Activated T-helper 1 cell treated with Interleukin-2 at 50 U/mL for 16 hours (primary cell): ENCODE data around the gene SLC66A2.

Source experiments
- DNase-seq: peaks from one replicate; pipeline ENCODE4 v3.0.0-alpha.2; 2020; ENCODE audit warnings: low read depth

Gene SLC66A2

DNA sequence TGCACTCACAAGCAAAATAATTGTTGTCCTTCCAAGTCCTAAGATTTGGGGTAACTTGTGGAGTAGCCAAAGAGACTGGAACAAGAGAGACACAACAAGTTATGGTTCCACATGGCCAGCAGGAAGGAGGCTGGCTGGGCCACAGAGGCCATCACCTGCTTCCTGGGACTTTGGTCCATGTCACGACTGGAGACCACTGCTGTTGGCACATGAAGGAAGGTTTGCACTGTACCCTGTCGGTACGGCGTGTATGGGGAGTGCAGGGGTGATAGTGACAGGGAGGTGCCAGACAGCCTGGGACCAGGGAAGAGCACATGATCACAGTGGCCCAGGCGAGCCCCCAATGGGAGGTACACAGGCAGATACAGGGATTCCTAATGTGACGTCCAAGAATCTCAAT lies 15.5 kb downstream of the SLC66A2 start:
- no peak for DNase-seq

DNA sequence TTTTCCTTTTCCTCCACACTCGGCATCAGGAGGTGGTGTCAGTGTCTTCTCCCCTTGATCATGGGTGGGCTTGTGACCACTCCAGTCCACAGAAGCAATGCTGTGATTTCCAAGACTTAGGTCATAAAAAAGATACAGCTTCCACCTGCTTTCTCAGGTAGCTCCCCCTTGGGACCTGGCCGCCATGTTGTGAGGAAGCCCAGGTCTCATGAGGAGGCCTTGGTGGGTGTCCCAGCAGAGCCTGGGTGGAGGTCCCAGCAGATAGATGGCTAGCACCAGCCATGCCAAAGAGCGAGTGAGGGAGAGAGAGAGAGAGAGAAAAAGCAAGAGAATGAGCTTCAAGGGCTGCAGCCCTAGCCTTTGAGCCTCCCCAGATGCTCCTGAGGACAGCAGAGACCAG lies 16.0 kb downstream of the SLC66A2 start:
- no peak for DNase-seq

DNA sequence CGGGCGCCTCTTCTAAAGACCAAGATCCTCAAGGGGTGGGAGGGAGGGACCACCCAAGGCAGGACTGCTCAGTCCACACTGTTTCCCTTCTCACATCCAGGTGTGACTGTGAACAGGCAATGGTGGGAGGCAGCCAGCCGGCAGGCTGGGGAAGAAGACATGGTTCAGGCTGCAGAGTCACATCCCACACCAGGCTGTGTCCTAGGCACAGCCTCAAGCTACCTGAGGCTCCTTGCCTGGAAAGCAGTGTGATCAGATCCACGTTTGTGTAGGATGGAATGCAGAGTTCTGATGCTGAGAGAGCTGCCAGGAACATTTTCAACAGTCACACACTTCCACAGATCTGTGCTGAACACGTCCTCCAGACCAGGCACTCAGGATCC lies 16.4 kb downstream of the SLC66A2 start:
- DNase-seq = no peak

DNA sequence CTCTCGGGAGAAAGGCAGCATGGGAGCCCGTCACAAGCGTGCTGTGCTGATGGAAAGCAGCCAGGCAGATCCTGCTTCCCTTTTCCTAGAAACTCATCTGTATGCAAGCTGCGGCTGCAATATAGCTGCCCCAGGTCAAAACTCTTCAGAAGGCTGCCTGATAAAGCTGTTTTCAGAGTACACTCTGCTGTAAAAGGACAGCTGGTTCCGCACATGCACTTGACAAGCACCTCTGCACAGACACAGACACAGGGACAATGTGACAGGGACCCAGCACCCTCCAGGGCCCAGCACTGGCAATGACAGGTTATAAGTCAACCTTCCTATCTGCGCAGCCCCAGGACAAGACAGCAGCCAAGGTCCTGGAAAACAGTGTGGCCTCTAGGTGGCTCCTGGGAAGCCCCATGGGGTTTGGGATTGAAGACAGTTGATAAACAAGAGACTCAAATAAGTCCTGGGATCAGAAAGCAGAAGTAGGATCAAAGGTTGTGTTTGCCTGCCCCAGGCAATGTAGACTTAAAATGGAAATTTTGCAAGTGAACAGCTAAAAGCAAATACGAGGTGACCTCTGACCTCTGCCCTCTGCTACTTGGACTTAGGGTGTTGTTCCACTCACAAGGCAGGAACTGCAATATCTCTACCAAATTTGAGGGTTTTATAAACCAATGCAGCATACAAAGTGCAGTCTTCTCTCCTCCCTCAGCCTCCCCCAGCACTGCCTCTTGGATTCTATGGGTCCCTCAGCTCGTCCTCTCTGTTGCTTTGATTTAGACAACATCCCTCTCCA lies 16.9 kb downstream of the SLC66A2 start:
- no peak for DNase-seq

DNA sequence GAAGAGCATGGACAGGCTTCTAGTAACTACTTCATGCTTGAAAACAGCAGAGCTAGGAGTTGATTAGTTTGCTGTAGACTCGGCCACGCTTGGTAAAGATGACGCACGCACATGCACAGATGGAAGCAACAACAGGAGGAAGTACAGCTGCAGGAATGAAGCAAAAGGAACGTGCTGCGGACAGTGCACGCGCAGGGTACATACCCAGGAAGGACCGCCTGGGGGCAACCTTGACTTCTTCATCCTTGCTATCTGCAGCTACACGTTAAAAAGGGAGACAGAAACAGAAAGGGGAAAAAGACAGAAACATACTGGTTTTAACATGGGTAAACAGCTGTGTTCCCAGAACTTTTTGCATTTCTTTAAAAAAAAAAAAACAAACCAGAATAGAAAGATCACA lies 17.7 kb downstream of the SLC66A2 start:
- no peak for DNase-seq

DNA sequence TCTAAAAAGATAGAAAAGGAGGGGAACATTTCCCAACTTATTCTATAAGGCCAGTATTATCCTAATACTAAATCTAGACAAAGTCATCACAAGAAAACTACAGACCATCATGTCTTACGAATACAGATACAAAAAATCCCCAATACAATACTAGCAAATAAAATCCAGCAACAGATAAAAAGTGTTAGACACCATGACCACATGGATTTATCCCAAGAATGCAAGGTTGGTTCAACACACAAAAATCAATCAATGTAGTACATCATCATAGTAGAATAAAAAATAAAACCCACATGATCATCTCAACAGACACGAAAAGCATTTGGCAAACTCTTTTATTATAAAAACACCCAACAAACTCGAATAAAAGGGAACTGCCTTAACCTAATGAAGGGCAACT lies 18.5 kb downstream of the SLC66A2 start:
- DNase-seq = no peak

DNA sequence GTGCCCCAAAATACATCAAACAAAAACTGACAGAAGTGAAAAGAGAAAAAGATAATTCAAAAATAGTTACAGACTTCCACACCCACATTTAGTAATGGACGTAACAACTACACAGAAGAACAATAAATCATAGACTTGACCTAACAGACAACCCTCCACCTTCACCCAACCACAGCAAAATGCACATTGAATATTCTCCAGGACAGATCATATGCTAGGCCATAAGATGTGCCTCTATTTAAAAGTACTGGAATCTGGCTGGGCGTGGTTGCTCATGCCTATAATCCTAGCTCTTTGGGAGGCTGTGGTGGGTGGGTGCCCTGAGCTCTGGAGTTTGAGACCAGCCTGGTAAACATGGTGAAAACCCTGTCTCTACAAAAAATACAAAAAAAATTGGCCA lies 20.0 kb downstream of the SLC66A2 start:
- no peak for DNase-seq

DNA sequence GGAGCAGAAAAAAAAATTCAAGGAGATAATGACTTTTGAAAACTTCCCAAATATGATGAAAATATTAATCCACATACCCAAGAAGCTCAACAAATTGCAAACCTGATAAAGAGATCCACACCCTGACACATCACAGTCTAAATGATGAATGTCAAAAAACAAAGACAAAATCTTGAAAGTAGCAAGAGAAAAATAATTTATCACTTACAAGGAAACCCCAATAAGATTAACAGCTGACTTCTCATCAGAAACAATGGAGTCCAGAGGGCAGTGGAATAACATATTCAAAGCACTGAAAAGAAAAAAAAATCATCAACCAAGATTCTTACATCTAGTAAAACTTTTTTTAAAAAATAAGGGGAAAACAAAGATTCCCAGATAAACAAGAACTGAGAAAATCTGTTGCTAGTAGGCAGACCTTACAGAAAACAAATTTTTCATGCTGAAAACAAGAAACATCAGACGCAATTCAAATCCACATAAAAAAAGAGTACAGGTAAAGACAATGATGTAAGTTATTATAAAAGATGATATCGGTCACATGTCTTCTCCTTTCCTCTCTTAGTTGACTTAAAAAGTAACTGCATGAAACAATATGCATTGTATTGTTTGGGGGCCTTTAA lies 21.3 kb downstream of the SLC66A2 start:
- no peak for DNase-seq

DNA sequence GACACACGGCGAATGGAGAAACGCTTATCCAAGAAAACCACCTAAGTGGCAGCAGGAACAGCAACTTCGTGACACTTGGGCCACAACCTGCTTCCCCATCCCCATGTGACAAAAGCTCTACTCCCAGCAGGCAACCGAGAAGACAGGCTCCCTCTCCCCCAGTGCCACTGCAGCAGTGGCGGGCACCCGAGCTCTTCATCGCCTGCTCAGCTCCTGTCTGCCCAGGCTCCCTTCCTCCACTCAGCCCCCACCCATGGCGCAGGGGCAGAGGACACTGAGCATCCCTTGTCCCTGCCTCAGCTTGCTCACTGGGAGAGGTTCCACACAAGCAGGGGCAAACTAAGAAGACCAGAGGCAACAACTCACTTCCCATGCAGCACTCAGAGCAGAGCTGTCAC lies 22.9 kb downstream of the SLC66A2 start:
- no peak for DNase-seq

DNA sequence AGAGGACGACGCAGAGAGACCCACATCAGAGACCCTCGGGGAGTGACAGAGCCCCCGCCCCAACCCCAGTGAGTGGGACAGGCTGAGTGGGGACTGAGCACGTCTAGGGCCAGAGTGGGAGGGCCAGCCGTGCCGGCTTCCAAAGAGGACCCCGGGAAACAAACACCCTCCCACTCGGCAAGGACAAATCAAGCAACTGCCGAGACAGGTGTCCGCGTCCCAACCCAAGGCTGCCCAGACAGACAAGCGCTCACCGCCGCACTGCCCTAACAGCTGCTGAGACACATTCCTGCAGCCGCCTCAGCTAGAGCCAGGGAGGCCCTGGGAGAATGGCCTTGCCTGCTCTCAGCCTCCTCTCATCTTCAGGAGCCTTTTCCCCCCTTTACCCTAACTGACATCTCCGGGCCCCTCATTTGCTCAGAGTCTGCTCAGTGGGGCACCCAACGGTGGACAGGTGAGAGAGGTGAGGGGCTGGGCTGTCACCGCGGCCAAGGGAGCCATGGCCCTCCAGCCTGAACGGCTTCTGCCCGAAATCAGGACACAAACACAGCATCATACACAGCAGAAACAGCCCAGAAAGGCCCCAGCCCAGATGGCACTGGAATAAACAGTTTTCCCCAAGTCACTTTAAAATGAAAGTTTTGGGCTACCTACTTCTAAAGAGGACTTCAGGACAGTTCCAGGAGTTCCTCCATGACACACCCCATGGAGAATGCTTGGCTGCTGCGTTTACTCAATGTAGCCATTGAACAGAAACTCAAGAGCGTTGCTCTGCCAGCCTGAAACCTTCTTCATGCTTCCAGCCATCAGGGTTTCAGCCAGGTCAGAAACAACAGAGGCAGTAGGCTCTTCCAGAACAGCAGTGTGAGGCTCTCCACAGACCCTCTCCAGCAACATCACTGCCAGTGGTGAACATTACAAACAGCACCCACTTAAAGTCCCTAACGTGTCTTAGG lies 23.6 kb downstream of the SLC66A2 start:
- no peak for DNase-seq

DNA sequence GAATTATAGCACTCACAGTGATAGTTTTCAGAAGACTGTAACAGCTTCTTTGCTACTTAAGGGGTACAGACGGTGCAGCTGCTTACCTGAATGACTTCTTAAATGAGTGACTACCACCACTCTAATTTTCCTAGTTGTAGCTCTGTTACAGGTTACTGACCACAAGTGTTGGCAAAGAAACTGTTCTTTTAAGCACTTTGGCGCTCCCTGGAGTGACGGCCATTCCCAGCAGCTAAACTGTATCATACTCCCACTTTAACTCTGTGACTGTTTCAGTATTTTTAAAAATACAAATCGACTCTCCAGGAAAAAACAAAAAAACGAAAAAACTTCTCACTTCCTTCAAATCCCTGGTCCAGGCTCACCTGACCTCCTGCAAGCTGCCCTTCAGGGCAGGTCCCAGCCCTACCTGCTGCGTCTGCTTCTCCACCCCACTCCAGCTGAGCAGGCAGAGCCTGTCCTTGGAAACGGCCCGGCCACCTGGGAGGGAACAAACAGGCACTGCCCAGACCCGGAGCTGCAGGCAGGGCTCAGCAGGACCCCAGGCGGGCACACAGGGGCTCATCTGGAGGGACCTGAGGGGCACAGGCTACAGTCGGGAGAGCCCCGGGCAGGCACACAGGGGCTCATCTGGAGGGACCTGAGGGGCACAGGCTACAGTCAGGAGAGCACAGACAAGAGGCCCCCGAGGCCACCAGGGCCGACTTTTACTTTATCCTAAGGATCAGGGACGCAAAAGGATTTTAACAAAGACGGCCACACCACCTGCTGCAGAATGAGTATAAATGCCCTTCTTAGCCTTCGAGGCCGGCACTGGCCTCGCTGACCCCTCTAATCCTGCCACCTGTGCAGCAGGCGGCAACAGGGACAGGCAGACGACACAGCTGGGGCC lies 24.5 kb downstream of the SLC66A2 start:
- no peak for DNase-seq

DNA sequence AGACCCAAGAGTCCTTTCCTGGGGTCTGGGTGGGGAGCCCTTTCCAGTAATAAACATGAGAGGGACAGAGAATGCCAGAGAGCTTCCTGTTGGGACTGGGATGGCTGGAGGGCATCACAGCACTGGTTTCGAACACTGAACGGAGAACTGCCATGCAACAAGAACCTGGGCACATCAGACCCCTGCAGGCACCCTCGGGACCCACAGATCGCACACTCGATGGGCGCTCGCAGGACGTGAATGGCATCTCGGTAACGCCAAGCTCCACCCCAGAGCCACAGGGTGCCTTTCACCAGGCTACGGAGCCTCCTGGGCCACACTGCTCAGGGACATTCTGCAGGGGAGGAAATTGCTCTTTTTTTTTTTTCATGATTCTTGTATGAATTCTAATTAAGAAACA lies 25.1 kb downstream of the SLC66A2 start:
- no peak for DNase-seq

DNA sequence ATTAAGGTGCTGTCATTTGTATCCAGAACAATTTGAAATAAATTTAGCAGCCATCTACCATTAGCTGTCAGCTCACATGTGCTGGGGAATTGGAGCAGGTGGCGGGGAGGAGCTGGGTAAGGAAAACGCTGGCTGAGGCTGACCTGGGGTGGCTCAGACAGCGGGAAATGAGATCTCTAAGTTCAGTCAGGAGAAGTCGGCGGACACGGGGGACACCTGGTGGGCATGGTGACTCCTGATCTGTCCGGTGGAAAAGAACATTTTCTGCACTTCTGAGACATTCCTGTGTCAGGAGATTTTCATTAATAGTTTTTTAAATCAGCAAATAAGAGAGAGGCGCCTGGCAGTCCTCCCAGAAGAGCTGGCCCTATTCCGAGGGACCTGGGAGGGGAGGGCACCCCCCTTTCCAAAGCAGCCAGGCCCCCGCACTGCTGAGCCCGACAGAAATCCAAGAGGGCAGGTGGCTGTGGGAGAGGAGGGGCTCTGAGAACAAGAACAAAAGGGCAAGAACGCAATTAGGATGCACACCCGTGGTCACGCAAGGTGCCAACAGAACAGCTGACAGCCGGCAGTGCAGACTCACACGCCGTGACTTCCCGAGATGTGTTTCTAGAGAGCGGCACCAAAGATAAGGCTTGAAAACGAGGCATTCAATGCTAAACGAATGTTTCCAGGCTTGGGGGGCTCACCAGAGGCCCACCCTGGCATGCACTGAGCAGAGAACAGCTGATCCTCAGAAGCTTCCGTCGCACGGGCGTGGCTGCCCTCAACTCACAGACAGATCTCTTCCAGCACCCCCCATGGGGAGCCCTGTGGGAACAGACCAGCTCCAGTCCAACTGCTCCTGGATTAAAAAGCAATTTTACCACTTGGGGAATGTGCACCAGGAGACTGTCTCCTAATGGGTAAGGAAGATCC lies 26.4 kb downstream of the SLC66A2 start:
- DNase-seq = no peak

DNA sequence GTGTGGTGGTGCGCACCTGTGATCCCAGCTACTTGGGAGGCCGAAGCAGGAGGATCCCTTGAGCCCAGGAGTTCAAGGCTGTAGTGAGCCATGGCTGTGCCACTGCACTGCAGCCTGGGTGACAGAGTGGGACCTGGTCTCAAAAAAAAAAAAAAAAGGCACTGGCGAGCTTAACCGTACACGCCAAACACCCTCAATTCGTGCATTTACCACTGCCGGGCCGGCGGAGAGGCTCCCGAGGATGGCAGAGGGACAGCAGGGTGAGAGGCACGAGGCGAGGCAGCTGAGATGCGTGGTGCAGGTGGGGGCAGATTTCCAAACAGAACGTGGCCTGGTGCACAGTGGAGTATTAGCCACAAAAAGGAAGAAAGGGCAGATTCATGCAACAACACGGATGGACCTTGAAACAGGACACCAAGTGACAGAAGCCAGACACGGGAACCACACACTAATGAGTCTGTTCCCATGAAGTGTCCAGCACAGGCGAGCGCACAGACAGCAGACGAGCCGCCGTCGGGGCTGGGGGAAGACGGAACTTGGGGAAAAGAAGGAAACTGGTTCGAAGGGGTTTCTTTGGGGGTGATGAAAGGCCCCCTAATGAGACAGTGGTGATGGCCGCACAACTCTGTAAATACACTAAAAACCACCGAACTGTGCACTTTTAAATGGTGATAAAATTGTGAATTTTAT lies 27.4 kb downstream of the SLC66A2 start:
- DNase-seq = no peak

DNA sequence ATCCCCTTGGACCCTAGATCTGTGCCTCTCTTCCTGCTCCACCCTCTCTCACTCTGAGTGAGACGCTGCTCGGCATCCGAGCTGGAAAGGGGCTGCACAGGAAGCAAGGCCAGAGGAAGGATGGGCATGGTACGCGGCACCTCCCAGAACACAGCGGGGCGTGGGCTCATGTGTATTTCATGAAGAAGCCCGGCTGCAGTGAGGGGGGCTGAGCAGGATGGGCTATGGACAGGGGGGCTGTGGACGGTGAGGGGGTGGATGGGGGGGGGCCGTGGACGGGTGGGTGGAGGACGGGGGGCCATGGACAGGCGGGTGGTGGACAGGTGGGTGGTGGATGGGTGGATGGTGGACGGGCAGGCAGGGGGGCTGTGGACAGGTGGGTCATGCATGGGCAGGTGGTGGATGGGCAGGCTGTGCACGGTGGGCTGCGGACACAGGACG lies 28.5 kb downstream of the SLC66A2 start:
- DNase-seq = no peak

DNA sequence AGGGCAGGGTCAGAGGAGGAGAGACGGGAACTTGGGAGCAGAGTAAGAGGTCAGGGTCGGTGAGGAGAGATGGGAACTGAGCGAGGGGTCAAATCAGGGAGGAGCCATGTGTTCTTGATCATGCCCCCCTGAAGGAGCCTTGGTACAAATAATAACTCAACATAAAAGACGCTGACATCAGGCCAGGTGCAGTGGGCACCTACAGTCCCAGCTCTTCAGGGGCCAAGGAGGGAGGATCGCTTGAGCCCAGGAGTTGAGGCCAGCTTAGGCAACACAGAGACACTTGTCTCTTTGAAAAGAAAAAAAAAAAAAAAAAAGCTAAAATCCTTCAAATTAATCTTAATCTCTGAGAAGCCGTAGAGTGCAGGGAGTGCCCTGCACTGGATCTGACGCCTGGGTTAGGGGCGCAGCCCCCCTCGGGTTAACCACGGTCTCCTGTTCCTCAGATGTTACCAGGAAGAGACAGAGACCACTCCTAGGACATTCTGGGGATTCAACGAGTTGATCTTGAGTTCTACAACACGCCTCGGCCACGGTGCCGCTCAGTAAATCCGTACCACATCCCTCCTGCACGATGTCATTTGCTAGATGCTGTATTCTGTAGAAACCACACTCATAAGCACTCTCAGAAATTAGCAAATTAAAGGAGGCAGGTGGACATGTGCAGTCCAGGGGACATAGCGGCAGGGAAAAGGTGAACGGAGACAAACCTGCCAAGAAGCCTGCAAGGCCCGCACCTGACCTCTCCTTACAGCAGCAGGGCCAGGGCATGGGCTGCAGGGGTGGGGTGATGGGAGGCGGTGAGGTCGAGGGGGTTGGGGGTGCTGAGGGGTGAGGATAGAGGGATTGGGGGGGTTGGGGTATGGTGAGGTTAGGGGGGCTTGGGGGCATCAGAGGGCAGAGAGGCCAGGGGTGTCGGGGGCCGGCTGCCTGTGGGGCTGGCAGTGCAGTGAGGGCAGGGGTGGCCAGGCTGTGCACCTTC lies 29.2 kb downstream of the SLC66A2 start:
- no peak for DNase-seq

DNA sequence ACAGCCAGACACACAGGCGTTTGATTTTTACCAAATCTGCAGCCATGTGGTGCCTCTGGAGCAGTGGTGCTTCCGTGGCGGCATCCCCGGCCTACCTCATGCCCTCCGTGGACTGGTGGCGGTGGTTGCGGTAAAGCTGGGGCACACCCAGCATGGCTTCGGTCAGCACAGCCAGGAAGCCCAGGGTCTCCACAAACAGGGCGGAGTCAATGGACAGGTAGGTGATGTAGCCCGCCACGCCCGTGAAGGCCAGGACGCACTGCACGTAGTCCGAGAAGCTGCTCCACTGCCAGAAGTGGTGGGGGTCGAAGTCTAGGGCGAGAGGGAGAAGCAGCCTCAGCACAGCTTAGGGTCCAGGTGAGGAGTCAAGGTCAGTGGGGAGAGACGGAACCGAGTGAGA lies 32.4 kb downstream of the SLC66A2 start:
- no peak for DNase-seq

DNA sequence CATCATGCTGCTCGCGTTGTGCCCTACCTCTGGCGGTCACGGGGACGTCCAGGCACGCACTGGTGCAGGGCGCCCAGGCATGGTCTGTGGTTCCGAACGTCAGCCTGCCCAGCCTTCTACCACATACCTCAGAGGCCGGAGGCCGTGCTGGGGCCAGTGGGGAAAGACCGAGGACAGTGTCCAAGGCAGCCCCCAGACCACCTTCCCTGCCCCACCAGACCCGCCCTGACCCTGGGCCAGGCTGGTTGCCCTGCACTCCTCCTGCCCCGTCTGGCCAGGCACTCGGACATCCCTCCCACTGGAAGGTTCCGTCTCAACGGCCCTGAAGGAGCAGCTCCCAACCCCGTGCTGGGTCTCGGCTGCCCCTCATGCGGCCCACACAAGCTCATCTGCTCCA lies 32.8 kb downstream of the SLC66A2 start:
- DNase-seq = no peak
